Muscle layer of duodenum (tissue), 2 donors: ENCODE results near the gene ACADVL.
A peak's percentile ranks its signal among the peaks of the same experiment; 100 is the strongest.

Experiments
- H3K27ac ChIP-seq: one replicate; pipeline ENCODE4 v1.7.0; 2013; ENCODE audit warnings: mild to moderate bottlenecking, low read length
- H3K27me3 ChIP-seq: one replicate; pipeline ENCODE4 v1.7.0; 2013; ENCODE audit warnings: low read depth, mild to moderate bottlenecking, control low read depth, low read length
- H3K36me3 ChIP-seq, 2 donors: one replicate each; pipeline ENCODE4 v1.7.0; 2013; ENCODE audit warnings: low read length in 2 of 2, control low read depth in 1 of 2, mild to moderate bottlenecking in 1 of 2; ENCODE audit not compliant: insufficient read depth in 2 of 2, control insufficient read depth in 1 of 2
- H3K4me1 ChIP-seq, 2 donors: one replicate each; pipeline ENCODE4 v1.7.0; 2013; ENCODE audit warnings: low read length in 2 of 2, mild to moderate bottlenecking in 2 of 2, control low read depth in 1 of 2, moderate library complexity in 1 of 2; ENCODE audit not compliant: insufficient read depth in 2 of 2, control insufficient read depth in 1 of 2
- H3K4me3 ChIP-seq, 2 donors: one replicate each; pipeline ENCODE4 v1.7.0; 2013; ENCODE audit warnings: low read length in 2 of 2, low read depth in 1 of 2, mild to moderate bottlenecking in 1 of 2
- H3K9me3 ChIP-seq, 2 donors: one replicate each; pipeline ENCODE4 v1.7.0; 2013; ENCODE audit warnings: low read length in 2 of 2, control low read depth in 1 of 2, mild to moderate bottlenecking in 1 of 2; ENCODE audit not compliant: control insufficient read depth in 1 of 2
- donor health status: healthy.

Gene ACADVL

GRCh38 chr17:7258731-7259554 is 39.2 kb downstream of the ACADVL start:
- no peaks in the 10 kb centered on the region for H3K9me3 ChIP-seq
- peaks cover 24% of the 10 kb centered on the region for H3K27me3 ChIP-seq
- H3K36me3 ChIP-seq = peaks cover 36 to 53% of the 10 kb centered on the region in 2 donors
- H3K27ac ChIP-seq = peak overlapping the region; percentile 84
- peak overlapping the region in 1 of 2 donors; percentile 34 for H3K4me3 ChIP-seq
- peaks cover 0 to 32% of the 10 kb centered on the region in 2 donors for H3K4me1 ChIP-seq

- Histone ChIP-seq H3K4me3 (peak overlapping the region in 1 of 2 donors; percentile 34), H3K27ac (peak overlapping the region; percentile 84), H3K4me1 (peaks cover 0 to 32% of the 10 kb centered on the region in 2 donors), H3K27me3 (peaks cover 27% of the 10 kb centered on the region), H3K9me3 (no peaks in the 10 kb centered on the region), H3K36me3 (peaks cover 31 to 48% of the 10 kb centered on the region in 2 donors)
These were observed 39.8 kb downstream of the ACADVL start for GRCh38 chr17:7259555-7259889.

- Histone ChIP-seq H3K9me3 (no peaks in the 10 kb centered on the region), H3K27me3 (peaks cover 28% of the 10 kb centered on the region), H3K27ac (peak overlapping the region; percentile 84), H3K36me3 (peaks cover 25 to 42% of the 10 kb centered on the region in 2 donors), H3K4me3 (peak overlapping the region in 1 of 2 donors; percentile 42), H3K4me1 (peaks cover 0 to 32% of the 10 kb centered on the region in 2 donors)
These were observed 40.4 kb downstream of the ACADVL start for GRCh38 chr17:7260151-7260550.

GRCh38 chr17:7260651-7261378 is 41.1 kb downstream of the ACADVL start:
- Histone ChIP-seq H3K4me3 (peak overlapping the region; percentile 42 to 60), H3K27ac (peak overlapping the region; percentile 84), H3K36me3 (peaks cover 25 to 36% of the 10 kb centered on the region in 2 donors), H3K9me3 (no peaks in the 10 kb centered on the region), H3K27me3 (peaks cover 28% of the 10 kb centered on the region), H3K4me1 (peaks cover 0 to 32% of the 10 kb centered on the region in 2 donors)

- Histone ChIP-seq H3K4me3 (peak overlapping the region; percentile 42 to 60), H3K4me1 (peaks cover 0 to 32% of the 10 kb centered on the region in 2 donors), H3K27me3 (peaks cover 28% of the 10 kb centered on the region)
These were observed 41.8 kb downstream of the ACADVL start for GRCh38 chr17:7261379-7262191.

GRCh38 chr17:7262192-7262934 is 42.6 kb downstream of the ACADVL start, which contains the start of gene CLDN7:
CLDN7 (minus strand) TSS chr17:7262478; CDS start chr17:7262043, 435 bp downstream.
- Histone ChIP-seq H3K4me1 (peaks cover 0 to 32% of the 10 kb centered on the region in 2 donors), H3K27me3 (peaks cover 28% of the 10 kb centered on the region), H3K36me3 (peaks cover 14 to 22% of the 10 kb centered on the region in 2 donors), H3K9me3 (no peaks in the 10 kb centered on the region), H3K27ac (peak within 1 kb of the TSS; percentile 88), H3K4me3 (peak within 1 kb of the TSS; percentile 56 to 60)

More at GRCh38 chr17:7261379-7262191, 41.8 kb downstream of the ACADVL start:
- Histone ChIP-seq H3K36me3 (peaks cover 20 to 29% of the 10 kb centered on the region in 2 donors), H3K9me3 (no peaks in the 10 kb centered on the region), H3K27ac (peak overlapping the region; percentile 54)

- Histone ChIP-seq H3K4me1 (peaks cover 0 to 32% of the 10 kb centered on the region in 2 donors), H3K4me3 (peak overlapping the region; percentile 35 to 56), H3K27ac (peak overlapping the region; percentile 88), H3K27me3 (peaks cover 28% of the 10 kb centered on the region), H3K36me3 (peaks cover 14% of the 10 kb centered on the region in 2 donors), H3K9me3 (no peaks in the 10 kb centered on the region)
These were observed 43.4 kb downstream of the ACADVL start for GRCh38 chr17:7262935-7263800.

- Histone ChIP-seq H3K4me1 (peaks cover 0 to 32% of the 10 kb centered on the region in 2 donors), H3K27ac (peak overlapping the region; percentile 88), H3K4me3 (no peak overlapping the region), H3K27me3 (peaks cover 28% of the 10 kb centered on the region), H3K36me3 (peaks cover 9% of the 10 kb centered on the region in 2 donors), H3K9me3 (no peaks in the 10 kb centered on the region)
These were observed 44.0 kb downstream of the ACADVL start for GRCh38 chr17:7263801-7264078.

GRCh38 chr17:7266784-7267183 is 47.0 kb downstream of the ACADVL start:
- Histone ChIP-seq H3K36me3 (no peaks in the 10 kb centered on the region), H3K9me3 (no peaks in the 10 kb centered on the region), H3K4me1 (peaks cover 0 to 19% of the 10 kb centered on the region in 2 donors), H3K27ac (no peak overlapping the region), H3K4me3 (no peak overlapping the region), H3K27me3 (peaks cover 22% of the 10 kb centered on the region)
